Lower leg skin (tissue), 3 donors: Measurements from ENCODE around the gene XK.

Source experiments
- CTCF ChIP-seq, 3 donors: fragments of 450-650 bp; IDR thresholded peaks; one replicate each; pipeline ENCODE4 v1.5.1; 2016; ENCODE audit warnings: antibody characterized with exemption in 3 of 3, mild to moderate bottlenecking in 3 of 3, moderate library complexity in 2 of 3
- POLR2A ChIP-seq, 2 donors: fragments of 450-650 bp; IDR thresholded peaks; one replicate each; pipeline ENCODE4 v1.6.1; 2016 to 2017; ENCODE audit warnings: antibody characterized with exemption in 2 of 2, mild to moderate bottlenecking in 1 of 2, moderate library complexity in 1 of 2

GRCh38 chrX:37717708-37718107 is 32.1 kb downstream of the XK start:
- TF ChIP-seq CTCF (IDR thresholded peaks at IDR 0.05): no peak
- TF ChIP-seq POLR2A (IDR thresholded peaks at IDR 0.05): no peak
